Tibial artery (tissue), 4 donors: ENCODE results near the gene CAPN6.

Experiments used
- DNase-seq, 2 donors: peaks; one replicate each; pipeline ENCODE4 v3.0.0-alpha.2; 2019
- H3K27ac ChIP-seq, 2 donors: fragments of 200-600 bp; sonication (generic) in 1 of 2; 1 replicate in 1 of 2; 2 replicates in 1 of 2; pipeline ENCODE4 v1.5.1; 2018 to 2019; ENCODE audit warnings: mild to moderate bottlenecking in 1 of 2
- H3K27me3 ChIP-seq, 2 donors: fragments of 200-600 bp; sonication (generic) in 1 of 2; one replicate each; pipeline versions ENCODE4 v1.5.1 to v1.6.0; 2016 to 2019
- H3K36me3 ChIP-seq, 3 donors: fragments of 200-600 bp; sonication (generic) in 2 of 3; one replicate each; pipeline ENCODE4 v1.5.1; 2016 to 2019; ENCODE audit warnings: mild to moderate bottlenecking in 2 of 3
- H3K4me1 ChIP-seq, 4 donors: fragments of 200-600 bp; sonication (generic) in 2 of 4; 1 replicate in 3 of 4; 2 replicates in 1 of 4; pipeline ENCODE4 v1.5.1; 2016 to 2019
- H3K4me3 ChIP-seq, 2 donors: fragments of 200-600 bp; sonication (generic) in 1 of 2; 1 replicate in 1 of 2; 2 replicates in 1 of 2; pipeline ENCODE4 v1.5.1; 2018 to 2019; ENCODE audit warnings: mild to moderate bottlenecking in 2 of 2
- H3K9me3 ChIP-seq, 3 donors: fragments of 200-600 bp; sonication (generic) in 1 of 3; one replicate each; pipeline ENCODE4 v1.5.1; 2016 to 2019
- intact Hi-C: fragments of 100-400 bp; cut with DNase I; formaldehyde crosslinking; loops from one replicate; pipeline ENCODE4 v1.15.0; 2023; ENCODE audit warnings: low total_unique reads
- TF ChIP-seq, protein P1 (sequence below), 2 experiments: fragments of 200-600 bp in 1 of 2; fragments of 450-650 bp in 1 of 2; IDR thresholded peaks; one replicate each; pipeline ENCODE4 v1.5.1; 2017 to 2019; ENCODE audit warnings: antibody characterized with exemption in 2 of 2, mild to moderate bottlenecking in 1 of 2, moderate library complexity in 1 of 2

CAPN6 gene

DNA sequence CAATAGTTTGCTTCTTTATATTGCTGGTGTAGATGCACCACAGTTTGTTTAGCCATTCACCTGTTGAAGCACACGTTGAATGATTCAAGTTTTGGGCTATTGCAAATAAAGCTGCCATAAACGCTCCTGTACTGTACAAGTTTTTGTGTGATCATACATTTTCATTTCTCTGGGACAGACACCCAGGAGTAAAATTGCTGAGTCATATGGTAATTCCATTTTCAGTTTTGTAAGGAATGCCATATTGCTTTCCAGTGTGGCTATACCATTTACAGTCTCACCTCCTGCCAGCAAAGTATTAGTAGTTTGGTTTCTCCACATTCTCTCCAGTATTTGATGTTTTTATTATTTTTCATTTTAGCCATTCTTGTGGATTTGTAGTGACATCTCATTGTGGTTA lies 32.0 kb upstream of the CAPN6 start:
- intact Hi-C loops = no loop called here
- TF ChIP-seq, protein P1, sequence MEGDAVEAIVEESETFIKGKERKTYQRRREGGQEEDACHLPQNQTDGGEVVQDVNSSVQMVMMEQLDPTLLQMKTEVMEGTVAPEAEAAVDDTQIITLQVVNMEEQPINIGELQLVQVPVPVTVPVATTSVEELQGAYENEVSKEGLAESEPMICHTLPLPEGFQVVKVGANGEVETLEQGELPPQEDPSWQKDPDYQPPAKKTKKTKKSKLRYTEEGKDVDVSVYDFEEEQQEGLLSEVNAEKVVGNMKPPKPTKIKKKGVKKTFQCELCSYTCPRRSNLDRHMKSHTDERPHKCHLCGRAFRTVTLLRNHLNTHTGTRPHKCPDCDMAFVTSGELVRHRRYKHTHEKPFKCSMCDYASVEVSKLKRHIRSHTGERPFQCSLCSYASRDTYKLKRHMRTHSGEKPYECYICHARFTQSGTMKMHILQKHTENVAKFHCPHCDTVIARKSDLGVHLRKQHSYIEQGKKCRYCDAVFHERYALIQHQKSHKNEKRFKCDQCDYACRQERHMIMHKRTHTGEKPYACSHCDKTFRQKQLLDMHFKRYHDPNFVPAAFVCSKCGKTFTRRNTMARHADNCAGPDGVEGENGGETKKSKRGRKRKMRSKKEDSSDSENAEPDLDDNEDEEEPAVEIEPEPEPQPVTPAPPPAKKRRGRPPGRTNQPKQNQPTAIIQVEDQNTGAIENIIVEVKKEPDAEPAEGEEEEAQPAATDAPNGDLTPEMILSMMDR (IDR thresholded peaks at IDR 0.05) = no peak
- H3K9me3 ChIP-seq = no peaks in the 10 kb centered on the region

DNA sequence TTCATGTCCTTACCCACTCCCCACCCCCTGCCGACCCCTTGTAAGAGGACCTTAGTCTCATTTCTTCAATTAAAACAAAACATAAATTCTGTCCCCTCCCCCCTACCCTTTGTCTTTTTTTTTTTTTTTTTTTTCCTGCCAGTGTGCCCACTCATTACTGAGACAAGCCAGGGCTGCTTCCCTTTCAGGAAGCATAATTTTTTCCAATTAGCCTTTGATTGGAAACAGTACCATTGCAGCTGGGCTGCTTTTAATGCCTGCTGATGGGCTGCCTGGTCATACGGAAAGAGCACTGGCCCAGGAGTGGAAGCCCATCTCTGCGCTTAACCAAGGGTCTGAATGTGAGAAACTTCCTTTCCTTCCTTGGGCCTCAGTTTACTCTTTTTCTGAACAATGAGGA lies 18.6 kb upstream of the CAPN6 start:
- no peak overlapping the region for H3K4me3 ChIP-seq
- H3K4me1 ChIP-seq = no peaks in the 10 kb centered on the region
- no peaks in the 10 kb centered on the region for H3K9me3 ChIP-seq
- TF ChIP-seq, protein P1 (IDR thresholded peaks at IDR 0.05) = no peak
- no peaks in the 10 kb centered on the region for H3K36me3 ChIP-seq
- H3K27ac ChIP-seq = no peak overlapping the region
- intact Hi-C loops = no loop called here
- H3K27me3 ChIP-seq = no peaks in the 10 kb centered on the region
- no peak for DNase-seq

More for the DNA sequence above, 32.0 kb upstream of the CAPN6 start:
- H3K4me1 ChIP-seq = no peaks in the 10 kb centered on the region
- no peaks in the 10 kb centered on the region for H3K36me3 ChIP-seq
- no peak overlapping the region for H3K27ac ChIP-seq
- no peak overlapping the region for H3K4me3 ChIP-seq
- DNase-seq = no peak
- H3K27me3 ChIP-seq = no peaks in the 10 kb centered on the region

GRCh38 chrX:111284631-111285293 lies 14.5 kb upstream of the CAPN6 start:
- intact Hi-C loops = no loop called here
- Histone ChIP-seq H3K27me3 (no peaks in the 10 kb centered on the region), H3K4me1 (no peaks in the 10 kb centered on the region), H3K36me3 (no peaks in the 10 kb centered on the region), H3K9me3 (no peaks in the 10 kb centered on the region), H3K27ac (no peak overlapping the region), H3K4me3 (no peak overlapping the region)
- no peak for DNase-seq
- TF ChIP-seq, protein P1 (IDR thresholded peaks at IDR 0.05) = no peak

- intact Hi-C loops = no loop called here
- TF ChIP-seq, protein P1 (IDR thresholded peaks at IDR 0.05) = no peak
- no peaks in the 10 kb centered on the region for H3K4me1 ChIP-seq
These were observed 13.2 kb upstream of the CAPN6 start for GRCh38 chrX:111283446-111283845.

DNA sequence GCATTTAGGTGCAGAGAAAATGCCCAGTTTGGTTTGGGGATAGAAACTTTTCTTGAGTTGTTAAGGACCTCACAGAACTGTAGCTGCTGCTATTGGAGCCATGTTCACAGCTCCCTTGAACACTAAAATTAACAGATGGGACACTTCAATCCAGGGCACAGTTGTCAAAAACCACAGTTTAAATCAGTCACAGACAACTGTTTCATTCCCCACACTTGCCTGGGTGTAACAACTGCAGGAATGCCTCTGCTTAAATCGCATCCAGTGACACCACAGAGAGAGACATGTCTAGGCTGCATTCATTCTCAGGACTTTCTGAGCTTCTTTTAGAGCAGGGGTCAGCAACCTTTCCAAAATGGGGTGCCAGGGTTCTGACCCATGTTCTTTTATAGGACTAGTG lies 12.7 kb upstream of the CAPN6 start:
- Histone ChIP-seq H3K36me3 (no peaks in the 10 kb centered on the region), H3K27ac (no peak overlapping the region), H3K27me3 (no peaks in the 10 kb centered on the region), H3K4me1 (no peaks in the 10 kb centered on the region), H3K4me3 (no peak overlapping the region), H3K9me3 (no peaks in the 10 kb centered on the region)
- TF ChIP-seq, protein P1 (IDR thresholded peaks at IDR 0.05) = no peak
- no peak for DNase-seq
- intact Hi-C loops = no loop called here

More at GRCh38 chrX:111283446-111283845, 13.2 kb upstream of the CAPN6 start:
- H3K36me3 ChIP-seq = no peaks in the 10 kb centered on the region
- H3K27me3 ChIP-seq = no peaks in the 10 kb centered on the region
- H3K27ac ChIP-seq = no peak overlapping the region
- no peaks in the 10 kb centered on the region for H3K9me3 ChIP-seq
- DNase-seq = no peak
- H3K4me3 ChIP-seq = no peak overlapping the region

DNA sequence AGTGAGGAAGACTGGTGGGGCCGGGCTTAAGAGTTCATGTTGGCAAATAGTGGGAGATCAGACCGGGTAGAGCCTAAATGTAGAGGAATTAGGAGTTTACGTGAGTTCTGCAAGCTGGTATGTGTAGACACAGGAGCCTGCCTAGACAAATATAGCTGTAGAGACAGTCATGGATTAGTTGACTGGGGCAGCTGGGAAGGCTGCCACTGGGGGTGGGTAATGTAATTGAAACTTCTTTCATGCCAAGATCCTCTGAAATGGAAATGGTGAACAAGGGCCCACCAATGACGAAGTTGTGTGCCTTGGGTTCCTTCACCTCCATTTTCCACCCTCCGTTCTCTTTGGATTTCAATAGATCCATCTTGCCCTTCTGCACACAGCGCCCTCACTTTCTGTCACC lies 11.9 kb upstream of the CAPN6 start:
- TF ChIP-seq, protein P1 (IDR thresholded peaks at IDR 0.05) = no peak

More for the DNA sequence above, 11.9 kb upstream of the CAPN6 start:
- Histone ChIP-seq H3K4me3 (no peak overlapping the region), H3K27me3 (no peaks in the 10 kb centered on the region), H3K27ac (no peak overlapping the region), H3K36me3 (no peaks in the 10 kb centered on the region), H3K4me1 (no peaks in the 10 kb centered on the region), H3K9me3 (no peaks in the 10 kb centered on the region)
- DNase-seq = no peak
- intact Hi-C loops = no loop called here
